Activated CD4-positive, alpha-beta memory T cell treated with anti-CD3 and anti-CD28 coated beads for 36 hours (primary cell): Measurements from ENCODE around the gene F11. TPM values are rescaled to one million over a fixed set of nuclear protein-coding genes. Genes with fewer than 3 reads are reported as not detected.
"Not testable (repeated sequence)": the region's sequence is repeated elsewhere in the genome, so short reads cannot be mapped to it uniquely, and the experiment has no call there.

Experiments
- CTCF ChIA-PET: fragments of 350-600 bp; sonication (Branson Sonifier 250); formaldehyde crosslinking; loops from one replicate; lab custom pipeline; 2021; ENCODE audit warnings: antibody characterized with exemption, inconsistent platforms; lab: Charles Lee
- POLR2A ChIA-PET: fragments of 350-600 bp; sonication (Branson Sonifier 250); formaldehyde crosslinking; loops from one replicate; lab custom pipeline; 2021; ENCODE audit warnings: antibody characterized with exemption; lab: Charles Lee
- DNase-seq: peaks from one replicate; pipeline ENCODE4 v3.0.0-alpha.2; 2020
- H3K27ac Mint-ChIP-seq: one replicate; pipeline ENCODE4 v1.8.0; 2021; ENCODE audit warnings: mixed read lengths
- H3K27me3 Mint-ChIP-seq: one replicate; pipeline ENCODE4 v1.8.0; 2021; ENCODE audit warnings: mixed read lengths
- H3K36me3 Mint-ChIP-seq: one replicate; pipeline ENCODE4 v1.8.0; 2021; ENCODE audit warnings: mixed read lengths
- H3K4me1 Mint-ChIP-seq: one replicate; pipeline ENCODE4 v1.8.0; 2021; ENCODE audit warnings: low read depth, mixed read lengths
- H3K4me3 Mint-ChIP-seq: one replicate; pipeline ENCODE4 v1.8.0; 2021; ENCODE audit warnings: mild to moderate bottlenecking, mixed read lengths
- H3K9me3 Mint-ChIP-seq: one replicate; pipeline ENCODE4 v1.8.0; 2021; ENCODE audit warnings: mixed read lengths
- intact Hi-C: fragments of 100-400 bp; cut with micrococcal nuclease; formaldehyde crosslinking; loops from one replicate; pipeline ENCODE4 v1.15.1; 2023
- total RNA-seq, 2 experiments: library from RNA; stranded (reverse); gene quantifications; one replicate each; pipeline ENCODE4 v1.2.3, GENCODE V29; 2021

Gene F11
- total RNA-seq, 2 experiments from 2014 or later: not detected

DNA sequence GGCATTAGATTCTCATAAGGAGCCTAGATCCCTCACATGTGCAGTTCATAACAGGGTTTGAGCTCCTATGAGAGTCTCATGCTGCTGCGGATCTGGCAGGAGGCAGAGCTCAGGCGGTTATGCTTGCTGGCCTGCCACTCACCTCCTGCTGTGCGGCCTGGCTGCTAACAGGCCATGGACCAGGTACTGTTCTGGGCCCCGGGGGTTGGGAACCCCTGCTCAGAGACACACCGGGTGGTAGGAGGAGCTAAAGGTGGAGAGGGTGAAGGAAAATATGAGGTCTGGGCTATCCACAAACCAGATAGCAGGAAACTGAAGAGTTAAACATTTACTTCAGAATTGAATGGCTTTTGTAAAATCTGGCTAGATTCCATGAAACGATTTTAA, 5.9 kb upstream of the F11 start:
- H3K4me1 Mint-ChIP-seq: no peaks in the 10 kb centered on the region
- ChIA-PET POLR2A (no interaction called here), CTCF (no interaction called here)
- H3K27ac Mint-ChIP-seq: no peak overlapping the region
- peaks cover 7% of the 10 kb centered on the region for H3K27me3 Mint-ChIP-seq
- no peaks in the 10 kb centered on the region for H3K9me3 Mint-ChIP-seq
- DNase-seq: no peak
- intact Hi-C loops: no loop called here
- no peak overlapping the region for H3K4me3 Mint-ChIP-seq
- H3K36me3 Mint-ChIP-seq: no peaks in the 10 kb centered on the region

- Mint-ChIP-seq H3K9me3 (no peaks in the 10 kb centered on the region), H3K4me3 (no peak overlapping the region), H3K36me3 (no peaks in the 10 kb centered on the region), H3K4me1 (no peaks in the 10 kb centered on the region), H3K27me3 (peaks cover 7% of the 10 kb centered on the region), H3K27ac (no peak overlapping the region)
- ChIA-PET POLR2A (no interaction called here), CTCF (no interaction called here)
- no peak for DNase-seq
- intact Hi-C loops: no loop called here
Measured at GRCh38 chr4:186260504-186261448, 5.2 kb upstream of the F11 start.

DNA sequence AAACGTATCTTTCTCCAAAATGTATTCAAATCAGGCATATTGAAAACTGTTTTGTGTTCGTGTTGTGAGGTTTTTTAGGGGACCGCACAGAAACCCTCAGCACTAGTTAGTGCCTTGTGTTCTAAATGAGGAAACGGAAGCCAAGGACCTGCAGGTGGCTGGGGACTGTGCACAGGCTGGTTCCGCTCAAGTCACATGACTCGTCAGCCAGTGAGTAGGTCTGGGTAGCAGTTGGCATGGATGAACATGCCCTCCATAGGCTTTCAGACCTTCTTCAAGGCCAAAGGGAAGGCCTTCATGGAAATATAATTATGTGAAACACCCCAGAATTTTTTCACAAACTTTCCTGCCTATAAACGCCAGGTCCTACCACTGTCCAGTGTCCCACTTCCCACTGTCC, 1.3 kb upstream of the F11 start:
- POLR2A ChIA-PET: no interaction called here
- Mint-ChIP-seq H3K27me3 (peaks cover 20% of the 10 kb centered on the region), H3K9me3 (no peaks in the 10 kb centered on the region), H3K4me1 (no peaks in the 10 kb centered on the region), H3K27ac (no peak overlapping the region), H3K4me3 (no peak overlapping the region), H3K36me3 (no peaks in the 10 kb centered on the region)
- intact Hi-C loops: no loop called here
- CTCF ChIA-PET: no interaction called here
- no peak for DNase-seq

GRCh38 chr4:186265250-186265649, 739 bp upstream of the F11 start:
- peaks cover 22% of the 10 kb centered on the region for H3K27me3 Mint-ChIP-seq
- H3K4me3 Mint-ChIP-seq, H3K9me3 Mint-ChIP-seq, H3K4me1 Mint-ChIP-seq, DNase-seq, H3K36me3 Mint-ChIP-seq, POLR2A ChIA-PET, intact Hi-C loops, CTCF ChIA-PET, H3K27ac Mint-ChIP-seq: not testable (repeated sequence)

GRCh38 chr4:186266729-186267456, 904 bp downstream of the F11 start:
- ChIA-PET POLR2A (no interaction called here), CTCF (no interaction called here)
- peaks cover 22% of the 10 kb centered on the region for H3K27me3 Mint-ChIP-seq
- H3K9me3 Mint-ChIP-seq: no peaks in the 10 kb centered on the region
- H3K4me3 Mint-ChIP-seq: no peak overlapping the region
- intact Hi-C loops: no loop called here
- H3K36me3 Mint-ChIP-seq: no peaks in the 10 kb centered on the region
- DNase-seq: no peak
- H3K4me1 Mint-ChIP-seq: no peaks in the 10 kb centered on the region
- no peak overlapping the region for H3K27ac Mint-ChIP-seq

DNA sequence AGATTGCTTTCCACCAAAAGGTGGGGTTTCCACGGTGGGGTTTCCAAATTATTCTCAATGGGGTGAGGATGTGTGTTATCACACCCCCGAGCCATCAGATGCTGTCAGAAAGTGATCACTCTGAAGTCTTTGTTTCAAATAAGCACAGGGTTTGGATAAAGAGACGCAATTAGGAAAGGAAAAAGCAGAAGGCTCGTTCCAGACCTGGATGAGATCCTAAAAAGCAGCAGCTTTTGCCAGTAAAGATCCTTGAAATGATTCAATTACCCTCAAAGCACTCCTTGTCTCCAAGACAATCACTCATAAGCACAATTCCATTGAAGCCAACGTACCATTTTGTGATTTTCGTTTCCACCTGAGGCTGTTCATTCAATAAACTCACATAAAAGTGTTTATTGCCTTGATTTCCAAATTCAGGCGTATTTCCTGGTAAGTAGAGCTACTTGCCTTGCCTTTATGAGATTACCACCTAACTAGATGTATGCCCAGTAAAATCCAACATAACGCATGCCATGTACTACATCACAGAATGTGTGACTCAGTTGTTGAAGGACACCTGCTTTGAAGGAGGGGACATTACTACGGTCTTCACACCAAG, 5.2 kb downstream of the F11 start:
- Mint-ChIP-seq H3K27ac (no peak overlapping the region), H3K9me3 (no peaks in the 10 kb centered on the region), H3K4me1 (no peaks in the 10 kb centered on the region), H3K4me3 (no peak overlapping the region), H3K36me3 (no peaks in the 10 kb centered on the region), H3K27me3 (peaks cover 13% of the 10 kb centered on the region)
- no peak for DNase-seq
- CTCF ChIA-PET: no interaction called here
- intact Hi-C loops: no loop called here
- POLR2A ChIA-PET: no interaction called here

GRCh38 chr4:186272699-186273391, 6.9 kb downstream of the F11 start:
- no peak for DNase-seq
- no peak overlapping the region for H3K4me3 Mint-ChIP-seq
- H3K27ac Mint-ChIP-seq: no peak overlapping the region
- H3K27me3 Mint-ChIP-seq: peaks cover 6% of the 10 kb centered on the region
- no peaks in the 10 kb centered on the region for H3K9me3 Mint-ChIP-seq
- ChIA-PET CTCF (no interaction called here), POLR2A (no interaction called here)
- H3K36me3 Mint-ChIP-seq: no peaks in the 10 kb centered on the region
- H3K4me1 Mint-ChIP-seq: no peaks in the 10 kb centered on the region
- intact Hi-C loops: no loop called here

- POLR2A ChIA-PET, H3K27me3 Mint-ChIP-seq, H3K4me1 Mint-ChIP-seq, H3K9me3 Mint-ChIP-seq, H3K36me3 Mint-ChIP-seq, CTCF ChIA-PET, H3K27ac Mint-ChIP-seq, DNase-seq, intact Hi-C loops, H3K4me3 Mint-ChIP-seq: not testable (repeated sequence)
Measured at GRCh38 chr4:186273392-186273789, 7.4 kb downstream of the F11 start.

- DNase-seq: no peak
- ChIA-PET CTCF (no interaction called here), POLR2A (no interaction called here)
- Mint-ChIP-seq H3K36me3 (no peaks in the 10 kb centered on the region), H3K4me3 (no peak overlapping the region), H3K4me1 (no peaks in the 10 kb centered on the region), H3K9me3 (no peaks in the 10 kb centered on the region), H3K27ac (no peak overlapping the region), H3K27me3 (peaks cover 5% of the 10 kb centered on the region)
- intact Hi-C loops: no loop called here
Measured at GRCh38 chr4:186283311-186283710, 17.3 kb downstream of the F11 start.

DNA sequence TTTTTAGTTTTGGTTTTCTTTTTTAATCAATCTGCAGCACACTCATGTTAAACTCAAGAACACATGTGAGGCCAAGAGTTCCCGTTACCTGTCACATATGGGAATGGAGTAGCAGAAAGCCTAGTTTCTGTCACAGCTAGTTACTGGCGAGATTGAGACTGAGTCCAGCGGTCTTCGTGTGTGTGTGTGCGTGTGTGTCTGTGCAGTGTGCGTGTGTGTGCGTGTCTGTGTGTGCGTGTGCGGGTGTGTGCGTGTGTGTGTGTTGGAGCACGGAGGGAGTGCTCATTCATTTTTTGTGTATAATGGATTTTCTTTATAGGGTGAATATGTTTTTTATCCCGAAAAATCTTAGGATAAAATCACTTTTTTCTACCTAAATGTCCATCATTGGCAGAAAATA, 19.2 kb downstream of the F11 start:
- H3K36me3 Mint-ChIP-seq: no peaks in the 10 kb centered on the region
- H3K9me3 Mint-ChIP-seq: no peaks in the 10 kb centered on the region
- peaks cover 8% of the 10 kb centered on the region for H3K27me3 Mint-ChIP-seq
- DNase-seq: no peak
- intact Hi-C loops: no loop called here
- no peak overlapping the region for H3K4me3 Mint-ChIP-seq
- H3K4me1 Mint-ChIP-seq: no peaks in the 10 kb centered on the region
- CTCF ChIA-PET: no interaction called here
- POLR2A ChIA-PET: no interaction called here
- no peak overlapping the region for H3K27ac Mint-ChIP-seq

- H3K4me3 Mint-ChIP-seq: no peak overlapping the region
- peaks cover 12% of the 10 kb centered on the region for H3K27me3 Mint-ChIP-seq
- H3K4me1 Mint-ChIP-seq: no peaks in the 10 kb centered on the region
- H3K9me3 Mint-ChIP-seq: no peaks in the 10 kb centered on the region
- H3K27ac Mint-ChIP-seq: no peak overlapping the region
- ChIA-PET CTCF (no interaction called here), POLR2A (no interaction called here)
- intact Hi-C loops: no loop called here
- no peaks in the 10 kb centered on the region for H3K36me3 Mint-ChIP-seq
- no peak for DNase-seq
Measured at GRCh38 chr4:186286581-186286980, 20.6 kb downstream of the F11 start.
